ENCODE data around the gene ANGPTL7.

GRCh38 chr1:11151826-11152612 is 37.1 kb upstream of the ANGPTL7 start:
- TF ChIP-seq CTCF (conservative IDR thresholded peaks at IDR 0.05) (no peak), ZFX (IDR thresholded peaks at IDR 0.05) (no peak)

All from C4-2B (cell line).